HAP-1 (cell line): ENCODE data around the gene RFWD3.

Experiments used
- DNase-seq, 2 experiments: peaks; one replicate each; pipeline ENCODE4 v3.0.0-alpha.2; 2016 to 2020; ENCODE audit warnings: low spot score in 2 of 2
- H3K27me3 ChIP-seq: fragments of 250-450 bp; sonication (Bioruptor Pico); 2 replicates; pipeline ENCODE4 v1.5.1; 2020; ENCODE audit warnings: low read depth, mild to moderate bottlenecking, moderate library complexity
- H3K36me3 ChIP-seq: fragments of 250-450 bp; sonication (Bioruptor Pico); replicated peaks from 2 replicates; pipeline ENCODE4 v1.5.1; 2020; ENCODE audit warnings: mild to moderate bottlenecking
- H3K4me1 ChIP-seq: fragments of 250-450 bp; sonication (Bioruptor Pico); 2 replicates; pipeline ENCODE4 v1.5.1; 2020; ENCODE audit warnings: mild to moderate bottlenecking
- H3K4me3 ChIP-seq: fragments of 250-450 bp; sonication (Bioruptor Pico); 2 replicates; pipeline ENCODE4 v1.5.1; 2020; ENCODE audit warnings: mild to moderate bottlenecking, moderate library complexity
- H3K9me3 ChIP-seq: fragments of 250-450 bp; sonication (Bioruptor Pico); 2 replicates; pipeline ENCODE4 v1.5.1; 2020; ENCODE audit warnings: mild to moderate bottlenecking, moderate library complexity
- in situ Hi-C: fragments of 300-500 bp; cut with MboI; formaldehyde crosslinking; loops from 3 replicates; pipeline ENCODE4 v1.14.3; 2020; ENCODE audit warnings: low sequenced_read_pairs, inconsistent platforms, mixed read lengths

RFWD3 gene

GRCh38 chr16:74666425-74667254, at the start of gene RFWD3:
TSS of gene RFWD3 (minus strand) at chr16:74666877. CDS start at chr16:74661449, 5,428 bp downstream.
- Histone ChIP-seq H3K36me3 (peaks cover 41% of the 10 kb centered on the region), H3K4me1 (peaks cover 7% of the 10 kb centered on the region), H3K9me3 (peaks cover 3% of the 10 kb centered on the region; the same call in 1 of the 2 replicates), H3K27me3 (no peaks in the 10 kb centered on the region), H3K4me3 (peak within 1 kb of the TSS; percentile 95)
- in situ Hi-C loops, result no loop called here
- DNase-seq, result peak; percentile 97 to 99

GRCh38 chr16:74716355-74716754, 49.7 kb upstream of the RFWD3 start:
- no peak overlapping the region for H3K4me3 ChIP-seq
- no peaks in the 10 kb centered on the region for H3K27me3 ChIP-seq
- DNase-seq, result no peak
- in situ Hi-C loops, result no loop called here
- H3K4me1 ChIP-seq, result no peaks in the 10 kb centered on the region
- no peaks in the 10 kb centered on the region for H3K36me3 ChIP-seq
- H3K9me3 ChIP-seq, result no peaks in the 10 kb centered on the region

- DNase-seq, result no peak
- Histone ChIP-seq H3K9me3 (no peaks in the 10 kb centered on the region), H3K27me3 (no peaks in the 10 kb centered on the region), H3K36me3 (no peaks in the 10 kb centered on the region), H3K4me1 (peaks cover 4% of the 10 kb centered on the region), H3K4me3 (no peak overlapping the region)
- in situ Hi-C loops, result no loop called here
Observed at GRCh38 chr16:74713876-74714275, 47.2 kb upstream of the RFWD3 start.

GRCh38 chr16:74713325-74713724, 46.6 kb upstream of the RFWD3 start:
- no peaks in the 10 kb centered on the region for H3K9me3 ChIP-seq
- DNase-seq, result no peak
- in situ Hi-C loops, result no loop called here

GRCh38 chr16:74711938-74712337, 45.3 kb upstream of the RFWD3 start:
- in situ Hi-C loops, result no loop called here
- H3K4me1 ChIP-seq, result peaks cover 4% of the 10 kb centered on the region
- H3K27me3 ChIP-seq, result no peaks in the 10 kb centered on the region
- H3K4me3 ChIP-seq, result no peak overlapping the region
- H3K36me3 ChIP-seq, result no peaks in the 10 kb centered on the region
- DNase-seq, result no peak
- no peaks in the 10 kb centered on the region for H3K9me3 ChIP-seq

More at GRCh38 chr16:74713325-74713724, 46.6 kb upstream of the RFWD3 start:
- H3K36me3 ChIP-seq, result no peaks in the 10 kb centered on the region
- H3K4me1 ChIP-seq, result peaks cover 4% of the 10 kb centered on the region
- H3K4me3 ChIP-seq, result no peak overlapping the region
- H3K27me3 ChIP-seq, result no peaks in the 10 kb centered on the region

- in situ Hi-C loops, result no loop called here
- Histone ChIP-seq H3K4me1 (peaks cover 4% of the 10 kb centered on the region), H3K36me3 (no peaks in the 10 kb centered on the region), H3K4me3 (no peak overlapping the region), H3K27me3 (no peaks in the 10 kb centered on the region), H3K9me3 (no peaks in the 10 kb centered on the region)
- DNase-seq, result no peak
Observed at GRCh38 chr16:74710401-74710800, 43.7 kb upstream of the RFWD3 start.

- no peaks in the 10 kb centered on the region for H3K27me3 ChIP-seq
- peak; percentile 78 to 90 for DNase-seq
- peaks cover 4% of the 10 kb centered on the region for H3K4me1 ChIP-seq
- no peak overlapping the region for H3K4me3 ChIP-seq
- H3K9me3 ChIP-seq, result no peaks in the 10 kb centered on the region
- in situ Hi-C loops, result loop anchor here (5.0 kb wide), 1 partner anchor 153 kb away; no protein-coding TSS in a partner anchor
- no peaks in the 10 kb centered on the region for H3K36me3 ChIP-seq
Observed at GRCh38 chr16:74709441-74709877, 42.8 kb upstream of the RFWD3 start.

- DNase-seq, result peak in 1 of 2 experiments; percentile 61
- Histone ChIP-seq H3K4me3 (peak within 1 kb of the TSS; percentile 38), H3K36me3 (no peaks in the 10 kb centered on the region), H3K9me3 (no peaks in the 10 kb centered on the region), H3K27me3 (no peaks in the 10 kb centered on the region), H3K4me1 (peaks cover 16% of the 10 kb centered on the region)
- in situ Hi-C loops, result no loop called here
Observed at GRCh38 chr16:74700438-74701225, 34.0 kb upstream of the RFWD3 start, which contains the start of gene MLKL. TSS of gene MLKL (minus strand) at chr16:74700862. CDS start at chr16:74695757, 5,105 bp downstream.

- peak in 1 of 2 experiments; percentile 36 for DNase-seq
- in situ Hi-C loops, result no loop called here
- peaks cover 16% of the 10 kb centered on the region for H3K4me1 ChIP-seq
Observed at GRCh38 chr16:74700116-74700437, 33.4 kb upstream of the RFWD3 start.

GRCh38 chr16:74699666-74700065, 33.0 kb upstream of the RFWD3 start:
- no peak for DNase-seq
- no peaks in the 10 kb centered on the region for H3K36me3 ChIP-seq
- H3K9me3 ChIP-seq, result no peaks in the 10 kb centered on the region
- in situ Hi-C loops, result no loop called here
- no peaks in the 10 kb centered on the region for H3K27me3 ChIP-seq
- peak overlapping the region; percentile 38 for H3K4me3 ChIP-seq
- H3K4me1 ChIP-seq, result peaks cover 16% of the 10 kb centered on the region

More at GRCh38 chr16:74700116-74700437, 33.4 kb upstream of the RFWD3 start:
- Histone ChIP-seq H3K27me3 (no peaks in the 10 kb centered on the region), H3K9me3 (no peaks in the 10 kb centered on the region), H3K36me3 (no peaks in the 10 kb centered on the region), H3K4me3 (peak overlapping the region; percentile 38)

- peaks cover 16% of the 10 kb centered on the region for H3K4me1 ChIP-seq
- no peak overlapping the region for H3K4me3 ChIP-seq
Observed at GRCh38 chr16:74698222-74698621, 31.5 kb upstream of the RFWD3 start.

GRCh38 chr16:74695450-74696422, 29.1 kb upstream of the RFWD3 start:
- DNase-seq, result peak; percentile 84 to 88
- no peaks in the 10 kb centered on the region for H3K9me3 ChIP-seq
- H3K4me1 ChIP-seq, result peaks cover 14% of the 10 kb centered on the region
- H3K36me3 ChIP-seq, result peaks cover 5% of the 10 kb centered on the region
- no peaks in the 10 kb centered on the region for H3K27me3 ChIP-seq
- H3K4me3 ChIP-seq, result peak overlapping the region; percentile 18
- in situ Hi-C loops, result no loop called here

More at GRCh38 chr16:74698222-74698621, 31.5 kb upstream of the RFWD3 start:
- in situ Hi-C loops, result no loop called here
- Histone ChIP-seq H3K27me3 (no peaks in the 10 kb centered on the region), H3K36me3 (no peaks in the 10 kb centered on the region), H3K9me3 (no peaks in the 10 kb centered on the region)
- no peak for DNase-seq
